ENCODE results near the gene DCBLD1. TPM values are rescaled to one million over a fixed set of nuclear protein-coding genes. Genes with fewer than 3 reads are reported as not detected.
A peak's percentile ranks its signal among the peaks of the same experiment; 100 is the strongest.

The DCBLD1 gene
- total and polyA plus RNA-seq, 2 of the 4 experiments (the other 2 are of a cell fraction), result 21.1 to 27.8 TPM

- ChIA-PET POLR2A (ENCODE audit: unreplicated experiment) (no interaction called here), CTCF (interaction anchor here (0.9 to 1.4 kb wide), 3 partner anchors 47 to 108 kb away, joined by 3 to 7 read pairs (median 4); partner anchors contain the start of gene DCBLD1)
- no peak overlapping the region for H4K91ac ChIP-seq (ENCODE audit: insufficient read depth, low read depth, low read length)
- H3K9me1 ChIP-seq (ENCODE audit: insufficient read depth, low read length), result peaks cover 3% of the 10 kb centered on the region; the same call in 1 of the 2 replicates
- H4K20me1 ChIP-seq (ENCODE audit: insufficient read depth, low read length), result no peaks in the 10 kb centered on the region
- no peak overlapping the region for H3K23ac ChIP-seq (ENCODE audit: low read depth, low read length)
- no peak overlapping the region for H3K4ac ChIP-seq (ENCODE audit: low read depth, low read length)
- H3K27ac ChIP-seq (ENCODE audit: insufficient read depth, low read length), result no peak overlapping the region
- in situ Hi-C loops (cut with MboI; ENCODE audit: low sequenced_read_pairs), result no loop called here
- H2AFZ ChIP-seq (replicated peaks; ENCODE audit: low read length, poor library complexity), result no peak overlapping the region
- no TSS peak for BruUV-seq (replicated peaks)
- no peak overlapping the region for H2BK15ac ChIP-seq (ENCODE audit: low read depth, low read length)
- H2AK5ac ChIP-seq (ENCODE audit: low read depth, low read length), result no peak overlapping the region
- H3K36me3 ChIP-seq (ENCODE audit: control insufficient read depth, insufficient read depth, low read length), result peaks cover 5% of the 10 kb centered on the region
- H3K27me3 ChIP-seq (ENCODE audit: control insufficient read depth, insufficient read depth, low read length), result no peaks in the 10 kb centered on the region
- no peak overlapping the region for H3K56ac ChIP-seq (ENCODE audit: extremely low read depth, insufficient read depth, low read length)
- no peaks in the 10 kb centered on the region; a peak in 1 of 4 replicates for H3K79me1 ChIP-seq (ENCODE audit: low read depth in 1 of 2, low read length in 2 of 2)
- ATAC-seq (ENCODE audit: low read depth) (no peak), DNase-seq (no peak)
- no peak overlapping the region for H2BK20ac ChIP-seq (ENCODE audit: low read depth, low read length)
- H3K4me2 ChIP-seq (ENCODE audit: low read depth, low read length), result no peak overlapping the region
- H3K4me1 ChIP-seq (ENCODE audit: control insufficient read depth, insufficient read depth, low read length), result peaks cover 2% of the 10 kb centered on the region; the same call in 1 of the 2 replicates
- no peak overlapping the region for H3K4me3 ChIP-seq (ENCODE audit: insufficient read depth, low read depth, low read length)
- H3K9me3 ChIP-seq (ENCODE audit: control insufficient read depth, insufficient read depth, low read length), result no peaks in the 10 kb centered on the region
- no peak overlapping the region for H3K14ac ChIP-seq (replicated peaks; ENCODE audit: low read depth, low read length)
- no peak overlapping the region for H3K9ac ChIP-seq (ENCODE audit: low read depth, low read length)
- no peak for TF ChIP-seq MXI1 (IDR thresholded peaks at IDR 0.05; ENCODE audit: borderline replicate concordance, low read depth, low read length)
- TF ChIP-seq MAZ (IDR thresholded peaks at IDR 0.05; ENCODE audit: borderline replicate concordance, low read depth, low read length), result no peak
- TF ChIP-seq ELK1 (IDR thresholded peaks at IDR 0.05; ENCODE audit: borderline replicate concordance, low read depth, low read length), result no peak
- TF ChIP-seq FOS (IDR thresholded peaks at IDR 0.05; ENCODE audit: low read depth, low read length), result no peak
- no peak for TF ChIP-seq SMC3 (IDR thresholded peaks at IDR 0.05; ENCODE audit: low read depth, low read length)
- TF ChIP-seq MAFK (IDR thresholded peaks at IDR 0.05; ENCODE audit: low read depth, low read length), result no peak
- no peak for TF ChIP-seq BHLHE40 (IDR thresholded peaks at IDR 0.05; ENCODE audit: low read depth, low read length)
- TF ChIP-seq RCOR1 (IDR thresholded peaks at IDR 0.05; ENCODE audit: insufficient replicate concordance, low read length), result no peak
- no peak for TF ChIP-seq USF2 (IDR thresholded peaks at IDR 0.05; ENCODE audit: low read depth, low read length)
- no peak overlapping the region; the same call in 1 of the 2 replicates for H4K5ac ChIP-seq (ENCODE audit: low read depth, low read length)
- peak overlapping the region in 1 of 2 experiments; percentile 23; a peak in 1 of 4 replicates for H4K8ac ChIP-seq (ENCODE audit: low read depth in 2 of 2, low read length in 2 of 2)
- intact Hi-C loops (cut with micrococcal nuclease), result loop anchor here (2.0 to 5.0 kb wide), 2 partner anchors 75 to 211 kb away; partner anchors contain the start of gene DCBLD1
- H2BK5ac ChIP-seq (ENCODE audit: low read depth, low read length, poor library complexity, severe bottlenecking), result no peak overlapping the region
- H3K18ac ChIP-seq (ENCODE audit: low read depth, low read length), result no peak overlapping the region
- H2BK120ac ChIP-seq (ENCODE audit: low read depth, low read length), result no peak overlapping the region
- H2AK9ac ChIP-seq (replicated peaks; ENCODE audit: low read depth, low read length, poor library complexity), result no peak overlapping the region
- dilution Hi-C loops (cut with HindIII; ENCODE audit: low sequenced_read_pairs, unreplicated experiment), result no loop called here
- WGBS, 2 experiments (ENCODE audit: extremely low coverage in 2 of 2, insufficient read length in 1 of 2), result no CpG with 5 or more reads among the region's 3 CpGs
Measured at GRCh38 chr6:117557951-117558350, 75.5 kb downstream of the DCBLD1 start.
